Measurements from ENCODE around the gene TP53BP2.

GRCh38 chr1:223838125-223838854 is 7.5 kb downstream of the TP53BP2 start:
- TF ChIP-seq CTCF (conservative IDR thresholded peaks at IDR 0.05; ENCODE audit: low read length), result no peak
- TF ChIP-seq EZH2phosphoT487 (IDR thresholded peaks at IDR 0.05; ENCODE audit: borderline replicate concordance, low read depth, low read length), result no peak

All from OCI-LY7 (cell line).